HG03060 (cell line): ENCODE data around the gene PSMB2.

Source experiments
- ATAC-seq: cut with Tn5 transposase; IDR thresholded peaks from one replicate; pipeline ENCODE4 v1.9.1; 2021; ENCODE audit warnings: low read depth, moderate number of reproducible peaks; ENCODE audit not compliant: unreplicated experiment

PSMB2 gene

DNA sequence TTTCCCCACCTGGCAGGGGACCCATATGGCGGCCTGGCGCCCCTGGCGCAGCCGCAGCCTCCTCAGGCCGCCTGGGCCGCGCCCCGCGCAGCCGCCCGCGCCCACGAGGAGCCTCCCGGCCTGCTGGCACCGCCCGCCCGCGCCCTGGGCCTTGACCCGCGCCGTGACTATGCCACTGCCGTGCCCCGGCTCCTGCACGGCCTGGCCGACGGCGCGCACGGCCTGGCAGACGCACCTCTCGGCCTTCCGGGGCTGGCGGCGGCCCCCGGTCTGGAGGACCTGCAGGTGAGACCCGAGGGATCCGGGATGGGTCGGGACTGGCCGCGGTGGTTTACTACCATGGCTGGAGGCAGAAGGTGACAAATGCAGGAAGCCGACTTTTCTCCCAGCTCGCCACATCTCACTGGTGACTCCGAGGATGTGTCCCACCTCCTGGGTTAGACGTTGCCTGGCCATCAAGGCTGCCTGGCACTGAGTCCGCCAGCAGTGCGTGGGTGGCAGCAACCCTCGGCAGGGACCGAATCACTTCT lies 67.1 kb downstream of the PSMB2 start:
- no peak for ATAC-seq

DNA sequence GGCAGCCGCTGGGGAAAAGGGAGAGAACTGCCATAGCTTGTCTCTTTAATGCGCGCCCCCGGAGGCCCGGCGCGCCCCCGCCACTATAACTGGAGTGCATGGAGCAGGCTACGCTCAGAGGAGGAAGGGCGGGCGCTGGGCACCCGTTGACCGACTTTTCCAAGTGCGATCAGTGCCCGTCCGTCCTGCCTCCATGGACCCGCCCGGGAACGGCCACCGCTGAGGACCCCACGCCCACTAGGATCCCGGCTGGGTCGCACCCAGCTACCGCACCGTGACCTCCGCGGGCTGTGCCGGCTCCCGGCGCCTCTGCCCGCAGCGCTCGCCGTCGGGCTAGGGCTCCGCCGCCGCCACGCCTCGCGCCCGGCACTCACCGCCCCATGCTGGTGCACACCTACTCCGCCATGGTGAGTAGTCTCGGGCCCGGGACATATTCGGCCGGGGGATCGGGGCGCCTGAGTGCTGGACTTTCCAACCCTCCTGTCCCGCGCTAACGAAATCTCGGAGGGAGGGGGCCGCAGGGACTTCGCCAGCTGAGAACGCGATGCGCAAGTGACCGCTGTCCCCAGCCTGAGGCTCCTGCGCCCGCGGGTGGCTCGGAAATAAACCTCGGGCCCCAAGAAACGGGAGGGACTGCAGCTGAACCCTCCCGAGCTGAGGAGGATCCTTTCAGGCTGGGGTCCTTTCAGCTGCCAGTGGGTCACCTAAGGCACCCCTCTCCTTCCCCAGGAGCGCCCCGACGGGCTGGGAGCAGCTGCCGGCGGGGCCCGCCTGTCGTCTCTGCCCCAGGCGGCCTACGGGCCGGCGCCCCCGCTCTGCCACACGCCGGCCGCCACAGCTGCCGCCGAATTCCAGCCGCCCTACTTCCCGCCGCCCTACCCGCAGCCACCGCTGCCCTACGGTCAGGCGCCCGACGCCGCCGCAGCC lies 67.9 kb downstream of the PSMB2 start, which contains the start of gene TFAP2E:
Gene TFAP2E (plus strand): TSS at position 117 of the 927 bp plus-strand sequence. CDS start 264 bp downstream, at position 381.
- no peak for ATAC-seq

DNA sequence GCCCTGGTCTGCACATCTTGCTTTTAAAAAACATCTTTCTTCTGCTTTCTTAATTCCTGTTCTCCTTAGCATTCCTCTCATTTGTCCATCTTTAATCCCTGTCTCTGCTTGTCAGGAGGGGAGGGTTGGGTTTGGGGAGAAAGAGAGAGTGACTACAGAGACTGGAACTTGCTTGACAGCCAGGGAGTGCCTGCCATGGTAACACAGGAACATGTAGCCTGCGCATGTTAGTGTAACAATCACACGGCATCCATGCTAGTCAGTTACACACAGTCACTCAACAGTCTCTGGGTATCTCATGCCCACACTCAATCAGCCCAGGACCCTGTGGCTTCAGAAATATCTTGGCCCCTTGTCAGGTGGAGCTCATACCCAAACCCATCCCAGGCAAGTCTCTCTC lies 69.0 kb downstream of the PSMB2 start:
- no peak for ATAC-seq

DNA sequence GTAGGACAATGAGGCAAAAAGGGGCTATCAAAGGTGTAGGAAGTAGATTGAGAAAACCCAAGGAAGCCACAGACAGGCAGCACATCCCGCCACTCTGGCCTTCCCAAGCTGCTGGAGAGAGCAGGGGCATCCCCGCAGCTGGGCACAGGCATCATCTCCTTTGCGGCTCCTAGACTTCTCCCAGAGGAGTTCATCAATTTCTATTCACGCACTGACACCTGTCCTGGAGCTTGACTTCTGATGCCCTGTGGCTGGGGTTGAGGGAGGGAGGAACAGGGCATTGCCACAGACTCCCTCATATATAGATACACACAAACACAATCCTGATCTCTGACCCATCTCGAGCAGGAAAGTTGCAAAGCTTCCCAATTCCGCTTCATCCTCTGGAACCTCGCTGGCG lies 70.1 kb downstream of the PSMB2 start:
- ATAC-seq, result no peak

DNA sequence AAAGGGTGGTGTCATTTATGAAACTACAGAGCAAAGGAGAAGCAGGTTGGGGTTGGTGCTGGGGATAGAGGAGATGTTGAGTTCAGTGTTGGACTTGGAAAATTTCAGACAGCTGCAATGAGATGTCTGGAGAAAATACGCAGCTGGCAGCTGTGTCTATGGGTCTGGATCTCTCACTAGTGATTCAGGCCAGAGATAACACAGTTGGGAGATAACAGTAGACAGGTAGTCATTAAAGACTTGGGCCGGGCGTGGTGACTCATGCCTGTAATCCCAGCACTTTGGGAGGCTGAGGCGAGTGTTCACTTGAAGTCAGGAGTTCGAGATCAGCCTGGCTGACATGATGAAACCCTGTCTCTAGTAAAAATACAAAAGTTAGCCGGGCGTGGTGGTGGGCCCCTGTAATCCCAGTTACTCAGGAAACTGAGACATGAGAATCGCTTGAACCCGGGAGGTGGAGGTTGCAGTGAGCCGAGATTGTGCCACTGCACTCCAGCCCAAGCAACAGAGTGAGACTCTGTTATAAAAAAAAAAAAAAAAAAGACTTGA lies 70.7 kb downstream of the PSMB2 start:
- no peak for ATAC-seq

DNA sequence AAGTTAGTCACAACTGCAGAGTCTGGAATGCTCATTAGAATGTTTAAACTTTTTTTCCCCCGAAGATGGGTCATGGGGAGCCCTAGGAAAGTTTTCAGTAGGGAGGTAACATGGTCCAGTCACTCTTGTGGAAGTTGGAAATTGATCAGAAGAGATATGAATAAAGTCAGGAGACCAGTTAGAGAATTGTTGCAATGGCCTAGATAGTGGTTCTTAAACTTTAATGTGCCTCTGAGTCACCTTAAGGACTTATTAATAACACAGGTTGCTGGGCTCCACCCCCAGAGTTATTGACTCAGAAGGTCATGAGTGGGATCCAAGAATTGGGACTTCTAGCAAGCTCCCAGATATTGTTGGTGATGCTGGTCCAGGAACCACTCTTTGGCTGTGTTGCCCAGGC lies 71.4 kb downstream of the PSMB2 start:
- no peak for ATAC-seq

DNA sequence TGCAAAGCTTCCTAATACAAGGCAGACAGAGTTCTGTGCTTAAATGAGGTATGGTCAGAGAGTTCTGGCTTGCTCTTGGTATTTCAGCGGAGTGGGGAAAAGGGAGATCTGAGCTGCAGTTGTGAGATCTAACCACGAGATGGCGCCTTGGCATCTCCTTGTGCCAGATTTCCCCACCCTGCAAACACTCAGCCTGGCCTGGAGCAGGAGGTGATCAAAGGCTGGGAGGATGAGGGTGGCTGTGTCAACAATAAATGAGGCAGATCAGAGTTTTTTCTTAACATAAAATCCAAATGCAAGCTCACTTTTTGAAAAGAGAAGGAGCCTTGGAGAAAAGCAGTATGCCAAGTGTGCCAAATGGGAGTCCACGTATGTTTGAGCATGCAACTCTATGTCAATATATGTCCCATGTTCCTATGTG lies 72.3 kb downstream of the PSMB2 start:
- ATAC-seq, result no peak

DNA sequence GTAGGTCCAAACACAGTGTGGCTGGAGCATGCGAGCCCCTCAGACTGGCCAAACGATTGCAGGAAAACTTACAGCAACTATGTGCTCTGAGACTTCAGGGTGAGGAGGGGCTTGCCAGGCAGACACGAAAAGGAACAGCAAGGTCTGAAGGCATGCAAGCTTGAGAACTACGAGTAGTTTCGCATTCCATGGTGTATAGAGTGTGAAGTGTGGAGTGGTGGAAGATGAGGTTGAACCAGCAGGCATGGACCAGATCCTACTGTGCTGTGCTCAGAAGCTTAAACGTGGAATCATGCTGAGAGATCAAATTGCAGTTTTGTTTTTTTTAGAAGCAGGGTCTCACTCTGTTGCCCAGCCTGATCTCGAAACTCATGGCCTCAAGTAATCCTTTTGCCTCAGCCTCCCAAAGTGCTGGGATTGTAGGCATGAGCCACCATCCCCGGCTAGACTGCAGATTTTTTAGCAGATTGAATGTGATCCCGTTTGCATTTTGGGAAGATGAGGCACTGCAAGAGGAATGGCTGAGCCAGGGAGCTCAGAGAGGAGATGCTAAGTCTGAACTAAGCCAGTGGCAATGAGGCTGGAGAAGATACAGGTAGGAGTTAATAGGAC lies 73.3 kb downstream of the PSMB2 start:
- ATAC-seq, result no peak

DNA sequence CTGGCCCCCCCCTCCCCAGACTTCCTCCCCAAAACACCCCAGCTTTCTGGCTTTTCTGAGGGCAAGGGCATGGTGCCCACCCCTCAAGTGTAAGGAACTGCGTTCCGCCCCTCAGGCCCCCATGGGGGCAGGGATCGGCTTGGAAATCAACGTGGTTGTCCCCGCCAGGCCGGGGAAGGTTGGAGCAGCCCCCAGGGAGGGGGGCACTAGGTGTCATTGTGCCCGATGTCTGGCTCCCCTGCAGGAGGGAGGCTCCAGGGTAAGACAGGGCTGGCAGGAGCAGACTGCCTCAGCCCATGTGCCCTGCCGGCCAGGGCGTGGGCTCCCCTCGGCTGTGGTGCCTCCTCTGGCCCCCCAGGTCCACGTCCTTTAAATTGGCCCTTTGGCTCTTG lies 75.6 kb downstream of the PSMB2 start:
- ATAC-seq, result no peak

DNA sequence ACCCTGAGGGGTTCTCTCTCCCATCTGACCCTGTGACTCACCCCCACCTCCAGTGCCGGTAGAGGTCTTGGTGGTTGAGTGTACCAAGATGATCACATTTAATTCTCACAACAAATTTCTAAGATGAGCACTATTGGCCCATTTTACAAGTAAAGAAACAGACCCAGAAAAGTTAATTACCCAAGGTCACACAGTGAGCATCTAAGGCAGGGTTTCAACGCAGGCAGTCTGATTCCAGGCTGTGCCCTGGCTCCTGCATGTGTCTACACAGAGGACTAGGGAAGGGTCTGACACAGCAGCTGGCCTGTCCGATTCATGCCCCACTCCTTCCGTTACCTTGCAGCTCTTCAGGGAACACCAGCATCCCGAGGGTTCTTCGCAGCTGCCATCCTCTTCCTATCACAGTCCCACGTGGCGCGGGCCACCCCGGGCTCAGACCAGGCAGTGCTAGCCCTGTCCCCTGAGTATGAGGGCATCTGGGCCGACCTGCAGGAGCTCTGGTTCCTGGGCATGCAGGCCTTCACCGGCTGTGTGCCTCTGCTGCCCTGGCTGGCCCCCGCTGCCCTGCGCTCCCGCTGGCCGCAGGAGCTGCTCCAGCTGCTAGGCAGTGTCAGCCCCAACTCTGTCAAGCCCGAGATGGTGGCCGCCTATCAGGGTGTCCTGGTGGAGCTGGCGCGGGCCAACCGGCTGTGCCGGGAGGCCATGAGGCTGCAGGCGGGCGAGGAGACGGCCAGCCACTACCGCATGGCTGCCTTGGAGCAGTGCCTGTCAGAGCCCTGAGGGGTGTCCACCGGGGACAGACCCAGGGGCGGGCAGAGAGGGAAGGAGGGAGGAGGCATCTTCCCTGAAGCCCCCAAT lies 76.2 kb downstream of the PSMB2 start:
- no peak for ATAC-seq

DNA sequence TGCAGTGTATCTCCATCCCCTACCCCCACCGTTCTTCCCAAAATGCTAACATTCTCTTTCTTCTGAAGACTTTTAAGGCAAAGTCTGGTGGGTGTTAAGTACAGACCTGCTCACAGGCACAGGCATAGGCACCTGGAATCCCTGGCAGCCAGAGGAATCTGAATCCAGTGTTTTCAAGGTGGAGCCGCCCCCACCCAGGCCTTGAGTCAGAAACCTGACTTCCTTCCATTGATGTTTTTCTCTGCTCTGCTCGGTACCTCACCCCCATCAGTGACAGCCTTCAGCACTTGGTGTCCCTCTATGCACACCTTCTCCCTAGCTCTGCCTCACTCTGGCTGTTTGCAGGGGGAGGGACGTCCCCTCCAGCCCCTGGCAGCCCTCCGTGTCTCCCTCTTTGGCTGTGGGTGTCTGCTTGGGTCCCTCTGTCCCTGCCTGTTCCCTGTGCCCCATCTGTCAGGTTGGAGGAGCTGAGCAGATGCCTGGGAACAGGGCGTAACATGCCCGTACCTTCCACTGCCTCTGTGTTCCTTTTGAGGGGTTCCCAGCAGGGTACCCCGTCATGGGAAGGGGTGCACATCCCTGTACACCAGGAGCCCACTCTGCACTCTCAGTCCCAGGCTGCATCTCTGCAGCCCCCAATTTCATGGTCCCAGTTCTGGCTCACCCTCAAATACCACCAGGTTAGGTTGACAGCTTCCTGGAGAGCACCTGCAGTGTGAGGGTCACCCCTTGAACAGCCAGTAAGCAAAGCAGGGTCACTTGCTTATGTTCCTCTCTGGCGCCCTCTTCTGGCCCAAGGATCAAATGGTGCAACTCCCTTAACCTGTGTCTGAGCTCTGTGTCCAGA lies 77.1 kb downstream of the PSMB2 start:
- no peak for ATAC-seq

DNA sequence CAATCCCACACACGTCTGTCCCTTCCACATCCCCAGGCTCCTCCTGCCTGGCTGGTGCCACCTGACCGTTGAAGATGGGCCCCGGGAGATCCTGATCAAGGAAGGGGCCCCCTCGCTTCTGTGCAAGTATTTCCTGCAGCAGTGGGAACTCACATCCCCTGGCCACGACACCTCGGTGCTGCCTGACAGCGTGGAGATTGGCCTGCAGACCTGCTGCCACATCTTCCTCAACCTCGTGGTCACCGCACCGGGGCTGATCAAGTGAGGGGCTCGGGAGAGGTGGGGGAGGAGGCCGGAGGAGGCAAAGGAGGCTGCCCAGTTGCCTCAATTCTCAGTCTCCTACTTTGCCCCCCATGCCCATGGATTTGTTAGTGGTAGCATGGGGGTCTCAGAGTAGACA lies 78.2 kb downstream of the PSMB2 start:
- ATAC-seq, result no peak

DNA sequence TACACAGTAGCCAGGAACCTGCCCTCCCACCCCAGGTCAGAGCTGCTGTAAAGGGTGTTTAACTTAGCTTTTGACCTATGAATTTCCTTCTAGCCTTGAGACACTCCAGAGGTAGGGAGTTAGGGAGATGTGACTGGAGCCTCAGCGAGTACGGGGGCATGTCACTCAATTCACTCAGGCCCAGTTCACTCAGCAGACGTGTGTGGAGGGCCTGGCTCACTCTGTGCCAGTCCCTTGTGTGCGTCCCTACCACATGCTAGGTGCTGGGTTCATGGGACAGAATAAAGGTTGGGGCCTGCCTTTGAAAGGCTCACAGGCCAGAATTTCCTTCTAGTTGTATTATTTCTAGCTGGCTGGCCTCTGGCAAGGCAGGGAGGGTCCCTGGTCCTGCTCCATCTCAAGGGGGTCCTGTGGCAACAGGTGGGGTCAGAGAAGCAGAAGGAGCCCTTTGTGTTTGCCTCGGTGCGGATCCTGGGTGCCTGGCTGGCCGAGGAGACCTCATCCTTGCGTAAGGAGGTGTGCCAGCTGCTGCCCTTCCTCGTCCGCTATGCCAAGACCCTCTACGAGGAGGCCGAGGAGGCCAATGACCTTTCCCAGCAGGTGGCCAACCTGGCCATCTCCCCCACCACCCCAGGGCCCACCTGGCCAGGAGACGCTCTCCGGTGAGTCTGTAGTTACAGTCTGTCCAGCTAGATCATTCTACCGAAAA lies 79.2 kb downstream of the PSMB2 start:
- no peak for ATAC-seq

DNA sequence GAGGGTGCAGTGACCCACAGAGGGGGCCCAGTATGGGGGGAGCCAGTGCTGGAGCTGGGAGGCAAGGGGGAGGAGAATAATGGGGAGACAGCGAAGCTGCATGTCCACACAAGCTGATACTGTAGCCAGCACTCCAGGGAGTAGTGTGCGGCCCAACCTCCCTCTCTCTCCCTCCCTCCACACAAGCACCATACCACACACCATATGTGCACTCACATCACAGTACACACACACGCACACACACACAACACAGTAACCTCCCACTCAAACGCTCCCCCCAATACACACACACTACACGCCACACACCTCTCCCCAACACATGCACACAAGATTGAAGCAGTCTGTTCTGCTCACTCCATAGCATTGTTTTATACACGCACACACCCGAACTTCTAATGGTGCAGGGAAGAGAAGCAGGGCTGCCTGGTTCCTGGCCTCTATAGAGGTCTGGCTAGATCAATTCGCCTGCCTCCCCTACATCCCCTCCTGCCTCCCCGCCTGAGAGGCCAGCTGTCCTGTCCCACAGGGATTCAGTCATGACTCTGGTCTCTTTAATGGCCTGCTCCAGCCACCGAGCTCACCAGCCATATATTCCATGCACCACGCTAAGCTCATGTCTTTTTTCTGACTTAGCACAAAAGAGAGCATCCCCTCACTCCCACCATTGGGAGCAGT lies 79.9 kb downstream of the PSMB2 start:
- no peak for ATAC-seq

DNA sequence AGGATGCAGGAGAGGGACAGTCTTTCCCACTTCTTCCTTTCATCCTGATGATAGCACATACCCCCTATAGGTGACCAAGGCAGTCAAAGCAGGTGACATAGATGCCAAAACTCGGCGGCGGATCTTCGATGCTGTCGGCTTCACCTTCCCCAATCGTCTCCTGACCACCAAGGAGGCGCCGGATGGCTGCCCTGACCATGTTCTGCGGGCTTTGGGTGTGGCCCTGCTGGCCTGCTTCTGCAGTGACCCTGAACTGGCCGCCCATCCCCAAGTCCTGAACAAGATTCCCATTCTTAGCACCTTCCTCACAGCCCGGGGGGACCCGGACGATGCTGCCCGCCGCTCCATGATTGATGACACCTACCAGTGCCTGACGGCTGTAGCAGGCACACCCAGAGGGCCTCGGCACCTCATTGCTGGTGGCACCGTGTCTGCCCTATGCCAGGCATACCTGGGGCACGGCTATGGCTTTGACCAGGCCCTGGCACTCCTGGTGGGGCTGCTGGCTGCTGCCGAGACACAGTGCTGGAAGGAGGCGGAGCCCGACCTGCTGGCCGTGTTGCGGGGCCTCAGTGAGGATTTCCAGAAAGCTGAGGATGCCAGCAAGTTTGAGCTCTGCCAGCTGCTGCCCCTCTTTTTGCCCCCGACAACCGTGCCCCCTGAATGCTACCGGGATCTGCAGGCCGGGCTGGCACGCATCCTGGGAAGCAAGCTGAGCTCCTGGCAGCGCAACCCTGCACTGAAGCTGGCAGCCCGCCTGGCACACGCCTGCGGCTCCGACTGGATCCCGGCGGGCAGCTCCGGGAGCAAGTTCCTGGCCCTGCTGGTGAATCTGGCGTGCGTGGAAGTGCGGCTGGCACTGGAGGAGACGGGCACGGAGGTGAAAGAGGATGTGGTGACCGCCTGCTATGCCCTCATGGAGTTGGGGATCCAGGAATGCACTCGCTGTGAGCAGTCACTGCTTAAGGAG lies 80.8 kb downstream of the PSMB2 start:
- ATAC-seq, result no peak

DNA sequence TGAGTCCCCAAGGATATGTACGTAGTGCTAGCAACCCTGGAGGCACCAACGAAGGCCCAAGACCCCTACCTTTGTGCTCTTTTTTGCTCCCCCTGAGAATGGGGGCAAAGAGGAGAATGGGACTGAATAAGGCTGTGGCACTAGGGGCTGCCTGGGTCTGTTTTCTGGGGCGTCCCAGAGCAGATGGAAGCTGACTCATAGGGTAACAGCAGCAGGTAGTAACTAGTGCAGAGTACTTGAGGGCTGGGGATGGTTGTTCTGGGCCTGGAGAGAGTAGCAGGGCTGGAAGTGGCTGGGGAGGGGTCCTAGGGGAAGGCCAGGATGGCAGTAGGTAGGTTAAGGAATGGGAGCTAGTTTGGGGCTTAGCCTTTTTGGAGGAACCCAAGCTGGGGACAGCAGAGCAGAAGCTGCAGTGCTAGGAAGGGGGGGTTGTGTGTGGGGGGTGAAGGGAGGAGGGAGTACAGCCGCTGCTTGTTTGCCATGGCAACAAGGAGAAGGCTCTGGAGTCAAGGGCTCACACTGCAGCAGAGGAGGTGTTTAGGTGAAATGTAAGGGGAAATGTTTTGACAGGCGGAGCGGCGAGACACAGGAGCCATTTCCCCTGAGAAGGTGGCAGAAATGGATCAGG lies 81.9 kb downstream of the PSMB2 start:
- ATAC-seq, result no peak
